HT1080 (cell line): ENCODE measurements around the gene SLC10A1. TPM values are rescaled to one million over a fixed set of nuclear protein-coding genes. Genes with fewer than 3 reads are reported as not detected.
A peak's percentile ranks its signal among the peaks of the same experiment; 100 is the strongest.
"Not testable (repeated sequence)": the region's sequence is repeated elsewhere in the genome, so short reads cannot be mapped to it uniquely, and the experiment has no call there.

Experiments
- DNase-seq: peaks from one replicate; pipeline ENCODE4 v3.0.0-alpha.2; 2015; ENCODE audit warnings: low read depth
- polyA plus RNA-seq, 2 experiments: library from polyadenylated mRNA; depleted of rRNA; stranded (reverse); fragments of >200 nt; gene quantifications; 2 replicates each; pipeline ENCODE4 v1.2.3, GENCODE V29; 2015
- total RNA-seq: library from RNA; depleted of rRNA; stranded (reverse); fragments of >200 nt; shearing (Covaris generic); gene quantifications from 2 replicates; pipeline ENCODE4 v1.2.3, GENCODE V29; 2014; rRNA removed

Gene SLC10A1
- not detected in 2 replicates for total RNA-seq
- not detected in 2 replicates for polyA plus RNA-seq (2015; cell fraction: cytosol; rRNA removed)
- polyA plus RNA-seq (2015; cell fraction: nucleus; rRNA removed): not detected in 2 replicates

DNA sequence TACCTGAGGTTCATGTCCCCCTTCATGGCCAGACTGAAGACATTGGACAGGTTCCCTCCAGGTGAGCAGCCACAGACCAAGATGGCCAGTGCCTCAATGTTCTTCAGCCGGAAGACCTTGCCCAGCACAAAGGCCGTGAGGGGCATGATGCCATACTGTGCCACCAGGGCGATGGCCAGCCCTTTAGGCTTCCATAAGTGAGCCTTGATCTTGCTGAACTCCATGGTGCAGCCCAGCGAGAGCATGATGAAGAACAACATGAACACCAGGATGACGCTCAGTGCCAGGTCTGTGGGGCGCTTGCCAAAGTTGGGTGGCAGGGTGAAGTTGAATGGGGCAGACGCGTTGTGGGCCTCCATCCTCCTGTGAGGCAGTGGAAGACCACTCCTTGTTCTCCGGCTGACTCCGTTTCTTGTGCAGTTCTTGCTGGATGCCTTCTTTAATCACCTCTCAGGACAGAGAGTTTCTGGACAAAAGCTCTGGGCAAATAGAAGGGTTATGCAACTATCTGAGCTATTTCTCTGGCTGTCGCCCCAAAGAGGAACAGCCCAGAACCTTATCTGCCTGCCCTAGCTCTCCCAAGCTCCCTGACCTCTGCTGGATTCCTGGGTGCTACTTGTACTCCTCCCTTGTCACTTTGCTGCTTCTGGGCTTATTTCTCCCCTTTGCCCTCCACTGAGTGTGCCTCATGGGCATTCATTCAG, at the start of gene SLC10A1:
TSS of gene SLC10A1 (minus strand) at position 445 of the 704 bp plus-strand sequence. CDS start at position 359, 86 bp downstream.
- DNase-seq: no peak

DNA sequence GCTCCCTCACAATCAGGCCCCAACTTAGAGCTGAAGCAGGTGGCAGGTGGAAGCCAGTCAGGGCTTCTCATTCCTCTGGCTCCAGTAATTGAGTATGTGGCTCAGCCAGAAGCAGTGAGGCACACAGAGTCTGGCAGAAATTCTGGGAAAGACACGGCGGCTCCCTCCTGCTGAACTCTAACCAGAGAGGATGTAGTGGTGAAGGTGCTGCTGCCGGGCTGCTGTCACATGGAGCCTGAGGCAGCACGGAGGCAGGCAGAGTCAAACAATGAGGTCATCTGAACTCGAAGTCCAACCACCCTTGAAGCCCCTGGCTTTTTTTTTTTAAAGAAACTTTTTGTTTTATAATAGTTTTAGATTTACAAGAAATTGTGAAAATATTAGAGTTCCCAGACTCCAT, 48.7 kb upstream of the SLC10A1 start:
- peak; percentile 58 for DNase-seq

DNA sequence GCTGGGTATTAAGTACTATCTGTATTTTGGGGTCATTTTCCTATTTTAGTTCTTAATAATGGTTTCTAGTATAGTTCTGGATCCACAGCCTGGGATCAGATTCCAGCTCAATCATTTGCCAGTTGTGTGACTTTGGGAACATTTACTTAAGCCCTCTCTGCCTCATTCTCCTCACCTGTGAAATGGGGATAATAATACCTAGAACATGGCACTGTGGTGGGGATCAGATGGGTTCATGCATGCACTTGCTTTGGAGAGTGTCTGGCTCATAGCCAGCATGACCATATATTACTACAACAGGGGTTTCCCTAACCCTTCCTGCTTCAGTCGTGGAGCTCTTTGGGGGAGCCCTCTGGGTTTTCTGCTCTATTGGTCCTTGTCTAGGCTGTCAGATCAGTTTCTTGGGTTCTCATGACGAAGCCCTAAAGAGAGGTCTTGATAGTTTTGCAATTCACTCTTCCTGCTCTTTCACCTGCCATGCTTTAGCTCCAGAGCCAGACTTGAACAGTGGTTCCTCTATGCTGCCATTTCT, 48.1 kb upstream of the SLC10A1 start:
- DNase-seq: no peak

DNA sequence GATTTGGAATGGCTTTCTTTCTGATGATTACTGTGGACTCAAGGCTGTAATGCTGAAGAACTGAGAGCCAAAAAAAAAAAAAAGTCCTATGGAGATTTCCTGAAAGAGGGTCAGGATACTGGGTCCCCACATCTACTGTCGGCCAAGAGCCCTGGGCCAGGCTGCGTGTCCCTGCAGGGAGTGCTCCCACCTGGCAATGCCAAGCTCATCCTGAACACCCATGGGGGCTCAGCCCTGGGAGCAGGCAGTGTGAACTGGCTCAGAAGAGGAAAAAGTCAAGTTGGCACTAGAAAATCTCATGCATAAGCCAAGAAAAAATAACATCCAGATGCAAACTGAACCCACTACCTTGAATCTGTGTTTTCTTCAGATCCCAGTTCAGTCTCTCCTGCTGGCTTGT, 47.1 kb upstream of the SLC10A1 start:
- DNase-seq: no peak

DNA sequence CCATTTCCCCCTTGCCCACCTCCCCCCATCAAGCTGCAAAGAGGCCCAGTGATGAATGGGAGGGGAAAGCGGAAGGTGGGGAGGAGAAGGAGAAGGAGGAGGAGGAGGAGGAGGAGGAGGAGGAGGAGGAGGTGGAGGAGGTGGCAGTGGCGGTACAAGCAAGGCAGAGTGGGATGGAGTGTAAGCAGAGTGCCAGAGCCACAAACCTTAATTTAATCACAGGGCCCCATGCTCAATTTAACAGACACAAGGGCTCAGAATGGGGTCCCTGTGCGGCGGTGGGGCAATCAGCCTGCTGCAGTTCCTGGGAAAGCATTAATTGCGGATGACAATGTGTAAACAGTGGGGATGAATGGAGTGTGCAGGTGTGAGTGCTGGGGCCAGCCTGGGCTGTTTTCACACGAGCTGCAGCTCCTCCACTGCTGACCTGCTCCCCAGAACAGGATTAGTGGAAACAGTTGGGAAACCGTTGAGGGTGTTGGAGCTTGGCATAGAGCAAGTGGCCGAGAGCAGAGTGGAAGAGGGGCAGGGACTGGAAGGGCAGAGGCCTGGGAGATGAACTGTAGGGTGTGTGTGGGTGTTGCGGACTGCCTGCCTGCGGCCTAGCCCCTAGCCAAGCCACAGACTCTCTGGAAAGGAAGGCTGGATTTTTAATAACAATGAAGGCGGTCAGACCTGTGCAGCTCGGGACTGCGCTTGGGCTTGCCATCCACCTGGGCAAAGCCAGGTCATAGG, 45.8 kb upstream of the SLC10A1 start:
- no peak for DNase-seq

DNA sequence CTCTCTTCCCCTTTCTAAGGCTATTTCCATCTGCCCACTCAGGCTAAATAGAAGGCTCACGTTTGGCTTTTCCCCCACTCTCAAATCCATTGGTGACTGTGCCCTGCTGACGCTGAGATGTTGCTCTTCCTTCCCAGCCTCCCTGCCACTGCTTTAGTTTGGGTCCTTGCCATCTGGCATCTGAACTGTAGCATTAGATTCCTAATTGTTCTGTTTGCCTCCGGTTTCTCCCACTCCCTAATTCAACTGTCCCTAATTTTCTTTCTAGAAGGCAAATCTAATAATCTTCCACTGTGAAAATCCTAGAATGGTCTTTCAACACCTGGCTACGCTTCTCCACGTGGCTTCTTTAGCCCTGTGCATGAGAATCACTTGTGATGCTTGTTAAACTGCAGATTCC, 44.6 kb upstream of the SLC10A1 start:
- no peak for DNase-seq

DNA sequence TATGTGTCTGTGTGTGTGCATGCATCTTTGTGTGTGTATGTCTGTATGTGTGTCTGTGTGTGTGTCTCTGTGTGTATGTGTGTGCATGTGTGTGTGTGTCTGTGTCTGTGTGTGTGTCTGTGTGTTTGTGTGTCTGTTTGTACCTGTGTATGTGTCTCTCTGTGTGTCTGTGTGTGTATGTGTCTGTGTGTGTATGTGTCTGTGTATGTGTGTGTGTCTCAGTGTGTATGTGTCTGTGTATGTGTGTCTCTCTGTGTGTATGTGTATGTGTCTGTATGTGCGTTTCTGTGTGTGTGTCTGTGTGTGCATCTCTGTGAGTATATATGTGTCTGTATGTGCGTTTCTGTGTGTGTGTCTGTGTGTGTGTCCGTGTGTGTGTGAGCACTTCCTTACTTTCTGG, 42.6 kb upstream of the SLC10A1 start:
- DNase-seq: no peak

DNA sequence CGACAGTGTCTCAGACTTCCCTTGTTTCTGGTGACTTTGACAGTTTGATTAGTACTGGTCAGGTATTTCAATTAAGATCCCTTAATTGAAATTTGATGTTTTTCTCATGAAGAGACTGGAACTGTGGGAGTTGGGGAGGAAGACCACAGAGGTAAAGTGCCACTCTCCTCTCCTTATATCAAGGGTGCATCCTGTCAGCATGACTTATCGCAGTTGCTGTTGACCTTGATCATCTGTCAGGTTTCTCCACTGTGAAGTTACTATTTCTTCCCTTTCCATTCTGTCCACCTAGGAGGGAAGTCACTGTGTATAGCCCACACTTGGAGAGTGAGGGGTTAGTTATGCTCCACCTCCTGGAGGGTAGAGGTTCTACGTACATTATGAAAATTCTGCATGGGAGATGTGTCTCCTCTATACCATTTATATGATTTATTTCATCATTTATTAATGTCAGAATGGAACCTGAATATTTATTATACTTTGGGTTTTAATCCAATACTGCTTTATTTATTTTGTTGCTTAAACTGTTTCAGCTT, 41.9 kb upstream of the SLC10A1 start:
- DNase-seq: no peak

DNA sequence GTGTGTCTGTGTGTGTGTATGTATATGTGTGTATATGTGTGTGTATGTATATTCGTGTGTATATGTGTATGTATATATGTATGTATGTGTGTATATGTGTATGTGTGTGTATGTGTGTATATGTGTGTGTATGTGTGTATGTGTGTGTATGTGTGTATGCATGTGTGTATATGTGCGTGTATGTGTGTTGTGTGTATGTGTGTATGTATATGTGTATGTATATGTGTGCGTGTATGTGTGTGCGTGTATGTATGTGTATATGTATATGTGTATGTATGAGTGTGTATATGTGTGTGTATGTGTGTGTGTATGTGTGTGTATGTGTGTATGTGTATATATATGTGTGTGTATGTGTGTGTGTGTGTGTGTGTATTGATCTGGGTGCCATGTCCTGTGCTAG, 31.8 kb upstream of the SLC10A1 start:
- no peak for DNase-seq

DNA sequence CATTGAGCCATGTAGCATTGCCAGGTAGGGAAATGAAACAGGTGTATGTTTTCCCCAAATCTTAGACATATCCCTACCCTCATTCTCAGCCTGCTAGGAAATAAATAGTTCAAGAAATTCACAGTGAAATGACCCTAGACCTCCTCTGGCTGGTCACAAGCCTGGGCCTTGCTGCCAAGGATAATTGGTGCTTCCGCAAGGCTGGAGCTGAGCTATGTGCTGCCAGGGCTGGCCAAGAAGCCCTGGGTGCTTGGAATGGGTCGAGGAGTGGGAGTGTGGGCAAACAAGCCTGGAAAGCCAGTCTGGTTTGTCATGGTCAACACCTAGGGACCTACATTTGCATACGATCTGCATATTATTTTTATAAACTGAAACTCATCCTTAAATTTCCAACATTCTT, 31.3 kb upstream of the SLC10A1 start:
- no peak for DNase-seq

DNA sequence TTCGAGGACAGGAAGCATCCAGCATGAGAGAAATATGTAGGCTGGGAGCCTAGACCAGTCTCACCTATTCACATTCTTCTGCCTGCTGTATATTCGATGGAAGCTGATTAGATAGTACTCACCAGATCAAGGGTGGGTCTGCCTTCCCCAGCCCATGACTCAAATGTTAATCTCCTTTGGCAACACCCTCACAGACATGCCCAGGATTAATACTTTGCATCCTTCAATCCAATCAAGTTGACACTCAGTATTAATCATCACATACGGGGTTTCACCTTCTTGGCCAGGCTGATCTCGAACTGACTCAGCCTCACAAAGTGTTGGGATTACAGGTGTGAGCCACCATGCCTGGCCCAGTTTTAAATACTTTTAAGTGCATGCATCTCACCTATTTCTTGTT, 30.5 kb upstream of the SLC10A1 start:
- peak; percentile 43 for DNase-seq

DNA sequence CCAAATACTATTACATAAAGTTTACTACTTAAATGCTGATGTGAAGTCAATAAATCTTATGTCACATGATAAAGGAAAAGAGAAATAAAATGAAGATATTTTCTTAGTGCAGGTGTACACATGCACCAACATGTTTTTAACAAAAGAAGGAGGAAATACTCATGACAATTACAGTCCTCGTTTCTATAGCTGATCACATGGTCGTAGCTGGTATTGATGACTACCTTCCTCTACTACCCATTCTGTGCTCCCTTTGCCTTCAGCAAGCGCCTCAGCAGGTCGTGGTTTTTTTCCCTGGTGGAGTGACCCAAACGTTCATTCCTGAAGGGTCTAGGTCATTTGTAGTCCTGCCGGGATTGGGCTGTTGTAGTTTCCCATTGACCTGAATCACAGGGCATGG, 25.4 kb upstream of the SLC10A1 start:
- DNase-seq: no peak

DNA sequence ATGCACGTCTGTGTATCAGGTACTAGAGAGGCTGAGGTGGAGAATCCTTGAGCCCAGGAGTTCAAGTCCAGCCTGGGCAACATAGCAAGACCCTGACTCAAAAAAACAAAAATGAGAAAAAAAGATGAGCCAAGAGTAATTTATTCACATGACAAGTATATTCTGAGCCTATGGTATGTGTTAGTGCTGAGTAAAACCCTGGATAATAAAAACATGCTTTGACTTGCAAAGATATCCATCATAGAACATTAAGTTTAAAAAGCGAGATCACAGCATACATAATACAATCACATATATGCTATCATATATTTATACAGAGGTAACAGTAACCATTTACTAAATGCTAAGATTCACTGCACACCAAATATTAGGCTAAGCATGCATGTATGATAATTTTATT, 23.9 kb upstream of the SLC10A1 start:
- DNase-seq: no peak

DNA sequence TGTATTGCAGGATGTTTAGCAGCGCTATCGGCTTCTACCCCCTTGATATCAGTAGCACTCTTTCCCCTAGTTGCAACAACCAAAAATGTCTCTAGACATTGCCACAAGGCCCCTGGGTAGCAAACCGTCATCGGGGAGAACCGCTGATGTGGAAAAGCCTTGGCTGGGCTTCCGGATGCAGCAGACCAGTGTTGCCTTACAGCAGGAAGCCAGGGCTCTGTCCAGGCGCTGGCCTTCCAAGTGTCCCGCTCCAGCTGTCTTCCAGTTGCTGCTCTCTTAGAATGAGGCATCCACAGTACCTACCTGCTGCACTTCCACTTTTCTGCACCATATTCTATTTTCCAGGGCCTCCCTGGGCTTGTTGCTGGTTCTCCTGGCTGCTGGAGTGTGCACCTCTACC, 22.6 kb upstream of the SLC10A1 start:
- DNase-seq: no peak

DNA sequence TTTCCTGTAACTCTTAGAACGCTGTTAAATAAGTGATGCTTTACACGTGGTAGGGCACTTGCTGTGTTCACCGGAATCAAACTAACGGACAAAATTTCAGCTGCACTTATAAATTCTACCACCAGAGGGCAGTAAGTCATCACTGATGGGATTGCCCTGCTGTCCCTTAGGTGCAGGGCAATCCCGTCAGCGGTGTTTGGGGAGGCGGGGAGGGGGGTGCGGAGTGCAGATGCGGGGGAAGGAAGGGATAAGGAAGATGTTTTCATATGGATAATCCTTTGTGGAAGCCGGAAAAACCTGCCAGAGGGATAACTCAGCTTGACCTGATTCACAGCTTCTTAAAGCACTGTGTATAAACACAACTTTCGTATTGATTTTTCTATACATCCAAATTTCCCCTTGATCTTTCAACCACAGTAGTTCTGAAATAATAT, 21.7 kb upstream of the SLC10A1 start:
- DNase-seq: peak; percentile 78

DNA sequence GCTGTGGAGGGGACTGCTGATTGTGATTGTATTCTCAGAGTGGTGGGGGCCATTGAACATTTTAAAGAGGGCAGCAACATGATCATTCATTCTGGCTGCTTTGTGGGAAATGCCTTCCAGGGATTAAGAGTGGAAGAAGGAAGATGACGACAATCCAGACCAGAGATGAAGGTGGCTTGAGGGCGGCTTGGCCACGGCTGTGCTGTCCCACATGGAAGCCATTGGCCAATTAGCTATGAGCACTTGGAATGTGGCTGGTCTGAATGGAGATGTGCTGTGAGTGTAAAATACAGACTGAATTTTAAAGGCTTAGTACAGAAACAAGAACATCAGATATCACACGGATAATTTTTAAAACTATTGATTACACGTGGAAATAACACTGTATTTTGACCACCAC, 19.2 kb upstream of the SLC10A1 start:
- no peak for DNase-seq

DNA sequence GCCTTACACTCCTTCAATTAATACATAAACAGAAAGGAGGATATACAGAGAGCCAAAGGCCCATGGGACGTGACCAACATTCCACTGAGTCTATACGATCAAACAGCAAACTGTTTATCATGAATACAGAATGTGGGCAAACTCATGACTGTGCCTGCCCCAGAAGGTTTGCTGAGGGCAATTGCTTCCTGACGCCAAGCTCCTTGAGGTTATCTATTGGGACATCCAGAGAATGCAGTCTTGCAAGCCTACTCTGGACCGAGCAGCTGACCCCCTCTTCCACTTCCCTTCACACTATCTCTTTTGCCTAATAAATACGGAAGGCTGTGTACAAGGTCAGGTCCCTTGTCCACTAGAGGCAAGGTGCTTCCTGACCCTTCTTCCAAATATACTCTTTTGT, 18.5 kb upstream of the SLC10A1 start:
- DNase-seq: no peak

DNA sequence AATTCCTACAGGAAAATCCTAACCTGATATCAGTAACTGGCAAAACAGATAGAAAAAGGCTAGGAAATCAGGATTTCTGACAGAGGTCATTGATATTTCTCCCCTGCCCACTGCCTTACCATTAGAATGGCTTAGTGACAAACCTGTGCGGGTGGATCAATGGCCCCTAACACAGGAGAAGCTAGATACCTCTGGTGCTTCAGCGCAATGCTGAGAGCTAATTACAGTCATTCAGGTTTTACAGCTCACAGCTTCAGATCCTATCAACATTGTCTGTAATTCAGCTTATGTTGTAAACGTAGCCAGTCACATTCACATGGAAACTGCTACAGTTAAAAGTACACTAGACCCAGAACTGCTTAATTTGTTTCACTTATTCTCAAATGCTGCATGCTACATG, 17.4 kb upstream of the SLC10A1 start:
- DNase-seq: no peak

DNA sequence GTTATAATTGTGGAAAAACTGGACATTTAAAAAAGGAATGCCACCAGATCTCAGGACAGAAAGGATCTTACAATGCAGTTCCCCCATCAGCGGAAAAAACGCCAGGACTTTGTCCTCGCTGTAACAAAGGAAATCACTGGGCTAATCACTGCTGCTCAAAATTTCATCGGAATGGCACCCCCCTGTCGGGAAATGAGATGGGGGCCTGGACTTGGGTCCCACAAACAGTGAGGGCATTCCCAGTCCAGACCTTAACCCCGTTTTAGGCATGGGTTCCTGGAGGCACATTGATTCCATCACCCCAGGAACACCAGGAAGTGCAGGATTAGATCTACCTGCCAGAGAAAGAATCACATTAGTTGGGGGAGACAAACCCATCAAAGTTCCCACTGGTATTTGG, 16.3 kb upstream of the SLC10A1 start:
- not testable (repeated sequence) for DNase-seq

DNA sequence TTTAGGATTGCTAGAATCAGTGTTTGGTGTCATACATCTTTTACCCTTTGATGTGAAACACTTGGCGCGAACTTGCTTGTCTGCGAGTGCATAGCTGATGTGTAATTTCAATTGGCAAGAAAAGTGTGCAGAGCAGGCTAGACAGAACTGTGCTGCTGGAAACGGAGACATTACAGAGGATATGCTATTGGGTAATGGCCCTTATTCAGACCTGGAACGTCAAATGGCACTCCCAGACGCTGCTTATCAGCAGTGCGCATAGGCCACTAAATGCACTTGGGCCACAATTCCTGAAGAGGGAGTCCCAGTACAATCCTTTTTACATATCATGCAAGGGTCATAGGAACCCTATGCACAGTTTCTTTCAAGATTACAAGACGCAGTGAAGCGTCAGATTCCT, 15.7 kb upstream of the SLC10A1 start:
- peak; percentile 36 for DNase-seq

DNA sequence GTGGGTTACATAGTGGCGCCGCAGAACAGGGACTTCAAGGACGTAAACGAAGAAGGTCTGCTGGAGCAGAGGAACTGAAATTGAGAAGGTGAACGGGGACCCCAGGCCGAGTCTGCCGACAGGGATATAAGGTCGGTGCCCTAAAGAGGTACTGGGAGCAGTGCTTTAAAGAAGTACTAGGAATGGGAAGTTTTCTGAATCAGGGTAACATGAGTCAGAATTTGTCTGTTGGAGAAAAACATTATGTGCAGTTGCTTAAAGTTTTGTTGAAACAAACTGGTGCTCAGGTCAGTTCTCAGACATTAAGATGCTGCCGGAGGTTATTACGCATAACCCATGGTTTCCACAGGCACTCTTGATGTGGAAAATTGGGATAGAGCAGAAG, 14.8 kb upstream of the SLC10A1 start:
- DNase-seq: no peak

DNA sequence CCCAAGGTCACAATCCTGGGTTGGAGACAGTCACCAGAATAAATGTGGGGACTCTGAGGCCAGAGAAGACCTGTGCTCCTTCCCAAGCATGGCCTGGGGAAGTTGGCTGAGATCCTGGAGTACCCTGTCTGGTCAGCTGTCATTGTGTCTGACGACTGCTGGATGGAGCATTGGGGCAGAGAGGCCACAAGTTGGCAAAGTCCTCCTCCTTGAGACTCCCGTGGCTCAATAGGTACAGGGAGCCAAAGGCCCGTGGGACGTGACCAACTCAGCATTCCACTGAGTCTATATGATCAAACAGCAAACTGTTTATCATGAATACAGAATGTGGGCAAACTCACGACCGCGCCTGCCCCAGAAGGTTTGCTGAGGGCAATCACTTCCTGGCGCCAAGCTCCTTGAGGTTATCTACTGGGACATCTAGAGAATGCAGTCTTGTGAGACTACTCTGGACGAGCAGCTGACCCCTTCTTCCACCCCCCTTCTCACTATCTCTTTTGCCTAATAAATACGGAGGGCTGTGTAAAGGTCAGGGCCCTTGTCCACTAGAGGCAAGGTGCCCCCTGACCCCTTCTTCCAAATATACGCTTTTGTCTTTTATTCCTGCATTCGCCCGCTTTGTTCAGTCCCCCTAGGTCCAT, 14.3 kb upstream of the SLC10A1 start:
- no peak for DNase-seq
